Vagina (tissue), 2 donors: ENCODE measurements around the gene COL23A1. TPM values are rescaled to one million over a fixed set of nuclear protein-coding genes. Genes with fewer than 3 reads are reported as not detected.

Source experiments
- DNase-seq, 2 donors: peaks; one replicate each; pipeline ENCODE4 v3.0.0-alpha.2; 2017; ENCODE audit errors: extremely low spot score in 2 of 2
- H3K27ac ChIP-seq: fragments of 200-600 bp; sonication (generic); one replicate; pipeline ENCODE4 v1.5.1; 2019
- H3K27me3 ChIP-seq: fragments of 200-600 bp; sonication (generic); one replicate; pipeline ENCODE4 v1.5.1; 2019
- H3K36me3 ChIP-seq, 2 donors: fragments of 200-600 bp; sonication (generic); one replicate each; pipeline ENCODE4 v1.5.1; 2017 to 2019
- H3K4me1 ChIP-seq: fragments of 200-600 bp; sonication (generic); one replicate; pipeline ENCODE4 v1.5.1; 2019
- H3K4me3 ChIP-seq, 2 donors: fragments of 200-600 bp; sonication (generic); 1 replicate in 1 of 2; 2 replicates in 1 of 2; pipeline ENCODE4 v1.5.1; 2016 to 2019
- H3K9me3 ChIP-seq: fragments of 200-600 bp; sonication (generic); one replicate; pipeline ENCODE4 v1.5.1; 2019
- POLR2A ChIP-seq, 2 donors: fragments of 450-650 bp; IDR thresholded peaks; one replicate each; pipeline ENCODE4 v1.6.1; 2017; ENCODE audit warnings: antibody characterized with exemption in 2 of 2, mild to moderate bottlenecking in 2 of 2, moderate library complexity in 2 of 2
- POLR2AphosphoS5 ChIP-seq, 2 donors: sonication (generic); formaldehyde crosslinking; IDR thresholded peaks; one replicate each; pipeline ENCODE4 v1.9.0; 2017; ENCODE audit warnings: antibody characterized with exemption in 2 of 2, mild to moderate bottlenecking in 2 of 2, low read depth in 1 of 2; ENCODE audit not compliant: insufficient read depth in 1 of 2
- intact Hi-C: fragments of 100-400 bp; cut with DNase I; formaldehyde crosslinking; loops from one replicate; pipeline ENCODE4 v1.15.1; 2023
- total RNA-seq: library from RNA; depleted of rRNA; stranded (reverse); fragments of >200 nt; gene quantifications from one replicate; pipeline ENCODE4 v1.2.3, GENCODE V29; 2016
- TF ChIP-seq, protein P1 (sequence below), 3 experiments: fragments of 450-650 bp in 2 of 3; fragments of 200-600 bp in 1 of 3; sonication (generic) in 1 of 3; IDR thresholded peaks; one replicate each; pipeline ENCODE4 v1.5.1; 2017 to 2019; ENCODE audit warnings: antibody characterized with exemption in 3 of 3, mild to moderate bottlenecking in 2 of 3, moderate library complexity in 2 of 3

Gene COL23A1
- total RNA-seq, 1 donor from 2014 or later = 3.7 TPM

GRCh38 chr5:178203670-178204181, 386.5 kb downstream of the COL23A1 start:
- intact Hi-C loops = loop anchor here (2.0 kb wide), 1 partner anchor 27 kb away; no protein-coding TSS in a partner anchor
- H3K4me3 ChIP-seq = peak overlapping the region; percentile 59 to 93
- H3K9me3 ChIP-seq = no peaks in the 10 kb centered on the region
- TF ChIP-seq, protein P1, sequence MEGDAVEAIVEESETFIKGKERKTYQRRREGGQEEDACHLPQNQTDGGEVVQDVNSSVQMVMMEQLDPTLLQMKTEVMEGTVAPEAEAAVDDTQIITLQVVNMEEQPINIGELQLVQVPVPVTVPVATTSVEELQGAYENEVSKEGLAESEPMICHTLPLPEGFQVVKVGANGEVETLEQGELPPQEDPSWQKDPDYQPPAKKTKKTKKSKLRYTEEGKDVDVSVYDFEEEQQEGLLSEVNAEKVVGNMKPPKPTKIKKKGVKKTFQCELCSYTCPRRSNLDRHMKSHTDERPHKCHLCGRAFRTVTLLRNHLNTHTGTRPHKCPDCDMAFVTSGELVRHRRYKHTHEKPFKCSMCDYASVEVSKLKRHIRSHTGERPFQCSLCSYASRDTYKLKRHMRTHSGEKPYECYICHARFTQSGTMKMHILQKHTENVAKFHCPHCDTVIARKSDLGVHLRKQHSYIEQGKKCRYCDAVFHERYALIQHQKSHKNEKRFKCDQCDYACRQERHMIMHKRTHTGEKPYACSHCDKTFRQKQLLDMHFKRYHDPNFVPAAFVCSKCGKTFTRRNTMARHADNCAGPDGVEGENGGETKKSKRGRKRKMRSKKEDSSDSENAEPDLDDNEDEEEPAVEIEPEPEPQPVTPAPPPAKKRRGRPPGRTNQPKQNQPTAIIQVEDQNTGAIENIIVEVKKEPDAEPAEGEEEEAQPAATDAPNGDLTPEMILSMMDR (IDR thresholded peaks at IDR 0.05) = no peak
- TF ChIP-seq POLR2AphosphoS5 (IDR thresholded peaks at IDR 0.05; ENCODE audit: insufficient read depth in 1 of 2, low read depth in 1 of 2) = no peak
- no peak for TF ChIP-seq POLR2A (IDR thresholded peaks at IDR 0.05)
- no peak overlapping the region for H3K27ac ChIP-seq
- H3K36me3 ChIP-seq = peaks cover 0 to 25% of the 10 kb centered on the region in 2 donors
- H3K27me3 ChIP-seq = no peaks in the 10 kb centered on the region
- H3K4me1 ChIP-seq = peaks cover 42% of the 10 kb centered on the region
- peak in 1 of 2 donors; percentile 93 for DNase-seq

DNA sequence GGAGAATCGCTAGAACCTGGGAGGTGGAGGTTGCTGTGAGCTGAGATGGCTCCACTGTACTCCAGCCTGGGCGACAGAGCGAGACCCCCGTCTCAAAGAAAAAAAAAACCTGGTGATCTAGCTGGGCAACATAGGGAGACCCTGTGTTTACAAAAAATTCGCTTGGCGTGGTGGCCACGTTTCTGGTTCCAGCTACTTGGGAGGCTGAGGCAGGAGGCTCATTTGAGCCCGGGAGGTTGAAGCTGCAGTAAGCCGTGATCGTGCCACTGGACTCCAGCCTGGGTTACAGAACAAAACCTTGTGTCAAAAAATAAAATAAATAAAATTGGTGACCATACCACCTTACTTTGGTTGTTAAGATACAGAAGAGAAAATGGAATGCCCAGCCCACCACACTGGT, 387.7 kb downstream of the COL23A1 start:
- no peak for DNase-seq
- intact Hi-C loops = no loop called here
- Histone ChIP-seq H3K36me3 (peaks cover 0 to 13% of the 10 kb centered on the region in 2 donors), H3K4me3 (no peak overlapping the region), H3K27ac (no peak overlapping the region), H3K27me3 (no peaks in the 10 kb centered on the region), H3K4me1 (peaks cover 35% of the 10 kb centered on the region), H3K9me3 (no peaks in the 10 kb centered on the region)
- TF ChIP-seq, protein P1 (IDR thresholded peaks at IDR 0.05) = no peak
- TF ChIP-seq POLR2A (IDR thresholded peaks at IDR 0.05) (no peak), POLR2AphosphoS5 (IDR thresholded peaks at IDR 0.05; ENCODE audit: insufficient read depth in 1 of 2, low read depth in 1 of 2) (no peak)

- TF ChIP-seq POLR2A (IDR thresholded peaks at IDR 0.05) = no peak
- TF ChIP-seq, protein P1 (IDR thresholded peaks at IDR 0.05) = no peak
- TF ChIP-seq POLR2AphosphoS5 (IDR thresholded peaks at IDR 0.05; ENCODE audit: insufficient read depth in 1 of 2, low read depth in 1 of 2) = no peak
- Histone ChIP-seq H3K36me3 (peaks cover 0 to 6% of the 10 kb centered on the region in 2 donors), H3K27ac (no peak overlapping the region), H3K9me3 (no peaks in the 10 kb centered on the region), H3K4me3 (no peak overlapping the region), H3K4me1 (peaks cover 28% of the 10 kb centered on the region), H3K27me3 (no peaks in the 10 kb centered on the region)
- intact Hi-C loops = no loop called here
- DNase-seq = no peak
These were observed 388.3 kb downstream of the COL23A1 start for GRCh38 chr5:178201927-178202235.

DNA sequence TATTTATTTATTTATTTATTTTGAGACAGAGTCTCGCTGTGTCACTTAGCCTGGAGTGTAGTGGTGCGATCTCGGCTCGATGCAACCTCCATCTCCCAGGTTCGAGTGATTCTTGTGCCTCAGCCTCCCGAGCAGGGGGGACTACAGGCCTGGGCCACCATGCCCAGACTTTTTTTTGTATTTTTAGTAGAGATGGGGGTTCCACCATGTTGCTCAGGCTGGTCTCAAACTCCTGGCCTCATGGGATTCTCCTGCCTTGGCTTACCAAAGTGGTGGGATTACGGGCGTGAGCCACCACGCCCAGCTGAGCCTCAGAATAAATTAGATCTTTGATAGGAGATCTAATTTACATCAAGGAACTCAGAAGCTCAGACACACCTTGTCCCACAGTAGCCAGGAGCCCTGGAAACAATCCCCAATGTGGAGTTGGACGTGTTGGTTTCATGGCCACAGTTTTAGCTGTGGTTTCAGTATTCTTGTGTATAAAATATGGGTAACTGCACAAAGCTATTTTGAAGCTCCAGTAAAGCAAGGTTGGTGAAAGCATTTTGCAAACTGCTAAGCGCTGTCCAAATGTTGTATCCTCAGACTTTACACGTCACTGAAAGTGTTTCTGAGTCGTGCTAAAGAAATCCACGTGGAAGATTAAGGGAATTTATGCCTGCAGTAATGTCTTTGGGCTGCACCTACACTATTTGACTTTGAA, 388.8 kb downstream of the COL23A1 start:
- DNase-seq = no peak
- Histone ChIP-seq H3K36me3 (peaks cover 0 to 1% of the 10 kb centered on the region in 2 donors), H3K4me3 (no peak overlapping the region), H3K4me1 (peaks cover 23% of the 10 kb centered on the region), H3K9me3 (no peaks in the 10 kb centered on the region), H3K27me3 (no peaks in the 10 kb centered on the region), H3K27ac (no peak overlapping the region)
- intact Hi-C loops = no loop called here
- no peak for TF ChIP-seq POLR2AphosphoS5 (IDR thresholded peaks at IDR 0.05; ENCODE audit: insufficient read depth in 1 of 2, low read depth in 1 of 2)
- TF ChIP-seq, protein P1 (IDR thresholded peaks at IDR 0.05) = no peak
- no peak for TF ChIP-seq POLR2A (IDR thresholded peaks at IDR 0.05)
